ENCODE measurements around the gene YBEY. TPM values are rescaled to one million over a fixed set of nuclear protein-coding genes. Genes with fewer than 3 reads are reported as not detected.

YBEY gene
- total RNA-seq, 1 experiment from 2014 or later, result 18.8 TPM

GRCh38 chr21:46324390-46325072, 38.4 kb downstream of the YBEY start:
- DNase-seq (ENCODE audit: low spot score), result peak; percentile 89
- H3K4me3 ChIP-seq (ENCODE audit: low read depth, low read length, poor library complexity, severe bottlenecking), result peak overlapping the region; percentile 89
- POLR2A ChIA-PET (ENCODE audit: low non-redundant PET), result interaction anchor here (0.6 kb wide), 1 partner anchor 128 kb away, joined by 4 read pairs; no protein-coding TSS in a partner anchor
- H3K27me3 ChIP-seq (replicated peaks; ENCODE audit: insufficient read depth, low read depth, low read length, poor library complexity), result no peaks in the 10 kb centered on the region
- CTCF ChIA-PET, result interaction anchor here (0.6 kb wide), 1 partner anchor 352 kb away, joined by 4 read pairs; no protein-coding TSS in a partner anchor
- H3K4me1 ChIP-seq (ENCODE audit: insufficient read depth, low read length, poor library complexity, severe bottlenecking), result peaks cover 27% of the 10 kb centered on the region
- peaks cover 28% of the 10 kb centered on the region for H3K36me3 ChIP-seq (ENCODE audit: insufficient read depth, low read length, poor library complexity, severe bottlenecking)
- TF ChIP-seq EZH2 (IDR thresholded peaks at IDR 0.05; ENCODE audit: borderline replicate concordance, low read depth, low read length, poor library complexity, severe bottlenecking), result no peak
- peak overlapping the region; percentile 100 for H3K27ac ChIP-seq (ENCODE audit: low read depth, low read length, poor library complexity, severe bottlenecking)
- intact Hi-C loops (cut with micrococcal nuclease; ENCODE audit: unreplicated experiment), result loop anchor here (5.0 kb wide), 1 partner anchor 97 kb away; the partner anchor contains the start of gene LSS
- no TSS peak for BruUV-seq (replicated peaks)
- H3K9me3 ChIP-seq (ENCODE audit: low read depth, low read length, poor library complexity, severe bottlenecking), result no peaks in the 10 kb centered on the region

- TSS peak; percentile 18 for BruUV-seq (replicated peaks)
Observed at GRCh38 chr21:46325073-46325912, 39.2 kb downstream of the YBEY start.

DNA sequence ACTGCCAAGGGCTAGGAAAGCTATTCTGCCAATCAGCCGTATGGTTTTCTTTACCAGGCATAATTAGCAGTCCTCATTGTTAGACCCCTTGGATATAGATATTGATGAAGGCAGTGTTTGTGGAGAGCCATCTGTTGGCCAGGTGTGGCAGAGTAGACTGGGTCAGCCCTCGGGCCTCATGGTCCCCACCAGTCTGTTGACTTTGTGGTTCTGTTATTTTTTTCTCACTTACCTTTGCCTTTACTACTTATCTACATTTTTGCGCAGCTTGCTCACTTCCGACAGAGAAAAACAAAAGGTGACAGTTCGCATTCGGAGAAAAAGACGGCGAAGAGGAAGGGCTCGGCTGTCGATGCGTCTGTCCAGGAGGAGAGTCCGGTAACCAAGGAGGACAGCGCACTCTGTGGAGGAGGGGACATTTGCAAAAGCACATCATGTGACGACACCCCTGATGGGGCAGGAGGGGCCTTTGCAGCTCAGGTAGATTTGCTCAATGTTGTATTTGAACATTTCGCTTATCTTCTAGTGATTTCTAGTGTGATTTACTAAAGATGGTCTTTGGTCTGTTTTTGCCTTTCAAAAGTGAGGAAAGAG, 40.1 kb downstream of the YBEY start:
- intact Hi-C loops (cut with micrococcal nuclease; ENCODE audit: unreplicated experiment), result no loop called here
- H3K36me3 ChIP-seq (ENCODE audit: insufficient read depth, low read length, poor library complexity, severe bottlenecking), result peaks cover 31% of the 10 kb centered on the region

More at GRCh38 chr21:46325073-46325912, 39.2 kb downstream of the YBEY start:
- TF ChIP-seq EZH2 (IDR thresholded peaks at IDR 0.05; ENCODE audit: borderline replicate concordance, low read depth, low read length, poor library complexity, severe bottlenecking), result no peak
- TF ChIP-seq, protein P1, sequence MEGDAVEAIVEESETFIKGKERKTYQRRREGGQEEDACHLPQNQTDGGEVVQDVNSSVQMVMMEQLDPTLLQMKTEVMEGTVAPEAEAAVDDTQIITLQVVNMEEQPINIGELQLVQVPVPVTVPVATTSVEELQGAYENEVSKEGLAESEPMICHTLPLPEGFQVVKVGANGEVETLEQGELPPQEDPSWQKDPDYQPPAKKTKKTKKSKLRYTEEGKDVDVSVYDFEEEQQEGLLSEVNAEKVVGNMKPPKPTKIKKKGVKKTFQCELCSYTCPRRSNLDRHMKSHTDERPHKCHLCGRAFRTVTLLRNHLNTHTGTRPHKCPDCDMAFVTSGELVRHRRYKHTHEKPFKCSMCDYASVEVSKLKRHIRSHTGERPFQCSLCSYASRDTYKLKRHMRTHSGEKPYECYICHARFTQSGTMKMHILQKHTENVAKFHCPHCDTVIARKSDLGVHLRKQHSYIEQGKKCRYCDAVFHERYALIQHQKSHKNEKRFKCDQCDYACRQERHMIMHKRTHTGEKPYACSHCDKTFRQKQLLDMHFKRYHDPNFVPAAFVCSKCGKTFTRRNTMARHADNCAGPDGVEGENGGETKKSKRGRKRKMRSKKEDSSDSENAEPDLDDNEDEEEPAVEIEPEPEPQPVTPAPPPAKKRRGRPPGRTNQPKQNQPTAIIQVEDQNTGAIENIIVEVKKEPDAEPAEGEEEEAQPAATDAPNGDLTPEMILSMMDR (conservative IDR thresholded peaks at IDR 0.05; ENCODE audit: low read depth, low read length), result peak; percentile 29; the same call in 1 of the 2 replicates
- peak; percentile 74 for DNase-seq (ENCODE audit: low spot score)
- peak overlapping the region; percentile 91 for H3K27ac ChIP-seq (ENCODE audit: low read depth, low read length, poor library complexity, severe bottlenecking)
- POLR2A ChIA-PET (ENCODE audit: low non-redundant PET), result interaction anchor here (0.5 to 0.6 kb wide), 2 partner anchors 127 to 135 kb away, joined by 4 to 5 read pairs; no protein-coding TSS in a partner anchor
- peaks cover 33% of the 10 kb centered on the region for H3K36me3 ChIP-seq (ENCODE audit: insufficient read depth, low read length, poor library complexity, severe bottlenecking)
- intact Hi-C loops (cut with micrococcal nuclease; ENCODE audit: unreplicated experiment), result no loop called here
- peaks cover 27% of the 10 kb centered on the region for H3K4me1 ChIP-seq (ENCODE audit: insufficient read depth, low read length, poor library complexity, severe bottlenecking)
- CTCF ChIA-PET, result interaction anchor here (0.6 kb wide), 1 partner anchor 352 kb away, joined by 4 read pairs; no protein-coding TSS in a partner anchor
- H3K9me3 ChIP-seq (ENCODE audit: low read depth, low read length, poor library complexity, severe bottlenecking), result no peaks in the 10 kb centered on the region
- H3K4me3 ChIP-seq (ENCODE audit: low read depth, low read length, poor library complexity, severe bottlenecking), result peak overlapping the region; percentile 89
- H3K27me3 ChIP-seq (replicated peaks; ENCODE audit: insufficient read depth, low read depth, low read length, poor library complexity), result no peaks in the 10 kb centered on the region

More for the DNA sequence above, 40.1 kb downstream of the YBEY start:
- no peaks in the 10 kb centered on the region for H3K9me3 ChIP-seq (ENCODE audit: low read depth, low read length, poor library complexity, severe bottlenecking)
- POLR2A ChIA-PET (ENCODE audit: low non-redundant PET), result interaction anchor here (0.5 kb wide), 1 partner anchor 136 kb away, joined by 5 read pairs; no protein-coding TSS in a partner anchor
- no peaks in the 10 kb centered on the region for H3K27me3 ChIP-seq (replicated peaks; ENCODE audit: insufficient read depth, low read depth, low read length, poor library complexity)
- no peak for DNase-seq (ENCODE audit: low spot score)
- no peak overlapping the region for H3K27ac ChIP-seq (ENCODE audit: low read depth, low read length, poor library complexity, severe bottlenecking)
- TF ChIP-seq, protein P1 (conservative IDR thresholded peaks at IDR 0.05; ENCODE audit: low read depth, low read length), result no peak
- no peak for TF ChIP-seq EZH2 (IDR thresholded peaks at IDR 0.05; ENCODE audit: borderline replicate concordance, low read depth, low read length, poor library complexity, severe bottlenecking)
- CTCF ChIA-PET, result no interaction called here
- BruUV-seq (replicated peaks), result no TSS peak
- peaks cover 19% of the 10 kb centered on the region for H3K4me1 ChIP-seq (ENCODE audit: insufficient read depth, low read length, poor library complexity, severe bottlenecking)
- peak overlapping the region; percentile 89 for H3K4me3 ChIP-seq (ENCODE audit: low read depth, low read length, poor library complexity, severe bottlenecking)
